Vagina (tissue), 2 donors: Measurements from ENCODE around the gene ARID1B. TPM values are rescaled to one million over a fixed set of nuclear protein-coding genes. Genes with fewer than 3 reads are reported as not detected.

Source experiments
- DNase-seq, 2 donors: peaks; one replicate each; pipeline ENCODE4 v3.0.0-alpha.2; 2017; ENCODE audit errors: extremely low spot score in 2 of 2
- H3K27ac ChIP-seq: fragments of 200-600 bp; sonication (generic); one replicate; pipeline ENCODE4 v1.5.1; 2019
- H3K27me3 ChIP-seq: fragments of 200-600 bp; sonication (generic); one replicate; pipeline ENCODE4 v1.5.1; 2019
- H3K36me3 ChIP-seq, 2 donors: fragments of 200-600 bp; sonication (generic); one replicate each; pipeline ENCODE4 v1.5.1; 2017 to 2019
- H3K4me1 ChIP-seq: fragments of 200-600 bp; sonication (generic); one replicate; pipeline ENCODE4 v1.5.1; 2019
- H3K4me3 ChIP-seq, 2 donors: fragments of 200-600 bp; sonication (generic); 1 replicate in 1 of 2; 2 replicates in 1 of 2; pipeline ENCODE4 v1.5.1; 2016 to 2019
- H3K9me3 ChIP-seq: fragments of 200-600 bp; sonication (generic); one replicate; pipeline ENCODE4 v1.5.1; 2019
- POLR2A ChIP-seq, 2 donors: fragments of 450-650 bp; IDR thresholded peaks; one replicate each; pipeline ENCODE4 v1.6.1; 2017; ENCODE audit warnings: antibody characterized with exemption in 2 of 2, mild to moderate bottlenecking in 2 of 2, moderate library complexity in 2 of 2
- POLR2AphosphoS5 ChIP-seq, 2 donors: sonication (generic); formaldehyde crosslinking; IDR thresholded peaks; one replicate each; pipeline ENCODE4 v1.9.0; 2017; ENCODE audit warnings: antibody characterized with exemption in 2 of 2, mild to moderate bottlenecking in 2 of 2, low read depth in 1 of 2; ENCODE audit not compliant: insufficient read depth in 1 of 2
- intact Hi-C: fragments of 100-400 bp; cut with DNase I; formaldehyde crosslinking; loops from one replicate; pipeline ENCODE4 v1.15.1; 2023
- total RNA-seq: library from RNA; depleted of rRNA; stranded (reverse); fragments of >200 nt; gene quantifications from one replicate; pipeline ENCODE4 v1.2.3, GENCODE V29; 2016
- TF ChIP-seq, protein P1 (sequence below), 3 experiments: fragments of 450-650 bp in 2 of 3; fragments of 200-600 bp in 1 of 3; sonication (generic) in 1 of 3; IDR thresholded peaks; one replicate each; pipeline ENCODE4 v1.5.1; 2017 to 2019; ENCODE audit warnings: antibody characterized with exemption in 3 of 3, mild to moderate bottlenecking in 2 of 3, moderate library complexity in 2 of 3

The ARID1B gene
- total RNA-seq, 1 donor from 2014 or later: 141 TPM

DNA sequence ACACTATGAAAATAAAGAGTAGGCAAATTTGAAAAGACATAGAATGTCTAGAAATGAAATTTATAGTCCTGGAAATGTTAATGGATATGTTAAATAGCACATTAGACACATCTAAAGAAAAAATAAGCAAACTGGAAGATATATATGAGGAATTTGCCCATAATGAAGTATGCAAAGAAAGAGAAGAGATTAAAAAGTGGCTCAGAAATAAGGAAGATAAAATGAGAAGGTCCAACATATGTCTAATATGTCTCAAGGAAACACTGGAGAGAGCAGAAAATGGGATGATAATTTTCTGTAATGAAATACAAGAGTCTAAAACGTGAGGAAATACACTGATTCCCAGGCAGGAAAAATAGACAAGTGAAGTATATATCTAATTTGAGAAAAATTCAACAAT lies 36.6 kb upstream of the ARID1B start:
- Histone ChIP-seq H3K9me3 (no peaks in the 10 kb centered on the region), H3K4me1 (no peaks in the 10 kb centered on the region), H3K36me3 (no peaks in the 10 kb centered on the region), H3K27me3 (no peaks in the 10 kb centered on the region), H3K27ac (no peak overlapping the region), H3K4me3 (no peak overlapping the region)
- DNase-seq: no peak
- intact Hi-C loops: no loop called here
- TF ChIP-seq, protein P1, sequence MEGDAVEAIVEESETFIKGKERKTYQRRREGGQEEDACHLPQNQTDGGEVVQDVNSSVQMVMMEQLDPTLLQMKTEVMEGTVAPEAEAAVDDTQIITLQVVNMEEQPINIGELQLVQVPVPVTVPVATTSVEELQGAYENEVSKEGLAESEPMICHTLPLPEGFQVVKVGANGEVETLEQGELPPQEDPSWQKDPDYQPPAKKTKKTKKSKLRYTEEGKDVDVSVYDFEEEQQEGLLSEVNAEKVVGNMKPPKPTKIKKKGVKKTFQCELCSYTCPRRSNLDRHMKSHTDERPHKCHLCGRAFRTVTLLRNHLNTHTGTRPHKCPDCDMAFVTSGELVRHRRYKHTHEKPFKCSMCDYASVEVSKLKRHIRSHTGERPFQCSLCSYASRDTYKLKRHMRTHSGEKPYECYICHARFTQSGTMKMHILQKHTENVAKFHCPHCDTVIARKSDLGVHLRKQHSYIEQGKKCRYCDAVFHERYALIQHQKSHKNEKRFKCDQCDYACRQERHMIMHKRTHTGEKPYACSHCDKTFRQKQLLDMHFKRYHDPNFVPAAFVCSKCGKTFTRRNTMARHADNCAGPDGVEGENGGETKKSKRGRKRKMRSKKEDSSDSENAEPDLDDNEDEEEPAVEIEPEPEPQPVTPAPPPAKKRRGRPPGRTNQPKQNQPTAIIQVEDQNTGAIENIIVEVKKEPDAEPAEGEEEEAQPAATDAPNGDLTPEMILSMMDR (IDR thresholded peaks at IDR 0.05): no peak
- no peak for TF ChIP-seq POLR2AphosphoS5 (IDR thresholded peaks at IDR 0.05; ENCODE audit: insufficient read depth in 1 of 2, low read depth in 1 of 2)

DNA sequence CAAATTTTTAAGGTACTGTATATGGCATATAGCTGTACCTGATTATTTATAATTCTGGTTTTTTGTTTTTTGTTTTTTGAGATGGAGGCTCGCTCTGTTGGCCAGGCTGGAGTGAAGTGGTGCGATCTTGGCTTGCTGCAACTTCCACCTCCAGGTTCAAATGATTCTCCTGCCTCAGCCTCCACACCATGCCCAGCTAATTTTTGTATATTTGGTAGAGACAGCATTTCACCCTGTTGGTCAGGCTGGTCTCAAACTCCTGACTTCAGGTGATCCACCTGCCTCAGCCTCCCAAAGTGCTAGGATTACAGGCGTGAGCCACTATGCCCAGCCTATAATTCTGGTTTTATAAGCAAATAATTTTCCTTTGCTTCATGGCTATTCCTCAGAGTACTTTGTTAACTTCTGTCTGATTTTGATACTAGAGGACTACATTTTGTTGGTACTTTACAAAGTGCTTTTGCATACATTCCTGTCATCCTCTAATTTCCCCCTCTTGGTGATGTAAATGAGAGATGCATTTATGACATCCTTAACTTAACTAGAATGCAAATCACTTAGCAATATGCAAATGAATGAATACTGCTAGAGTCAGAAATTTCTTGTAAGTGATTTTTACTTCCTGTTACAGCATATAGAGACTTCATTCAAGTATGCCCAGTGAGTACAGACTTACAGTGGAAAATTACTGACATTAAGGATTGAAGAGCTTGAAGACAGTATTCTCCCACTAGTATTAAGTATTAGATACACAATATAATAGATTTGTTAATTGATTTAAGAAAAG lies 35.7 kb upstream of the ARID1B start:
- TF ChIP-seq, protein P1 (IDR thresholded peaks at IDR 0.05): no peak
- no peak for TF ChIP-seq POLR2AphosphoS5 (IDR thresholded peaks at IDR 0.05; ENCODE audit: insufficient read depth in 1 of 2, low read depth in 1 of 2)
- no peak for TF ChIP-seq POLR2A (IDR thresholded peaks at IDR 0.05)
- no peak overlapping the region for H3K4me3 ChIP-seq
- H3K36me3 ChIP-seq: no peaks in the 10 kb centered on the region
- DNase-seq: no peak
- H3K4me1 ChIP-seq: no peaks in the 10 kb centered on the region
- no peaks in the 10 kb centered on the region for H3K27me3 ChIP-seq
- no peak overlapping the region for H3K27ac ChIP-seq
- no peaks in the 10 kb centered on the region for H3K9me3 ChIP-seq
- intact Hi-C loops: no loop called here

DNA sequence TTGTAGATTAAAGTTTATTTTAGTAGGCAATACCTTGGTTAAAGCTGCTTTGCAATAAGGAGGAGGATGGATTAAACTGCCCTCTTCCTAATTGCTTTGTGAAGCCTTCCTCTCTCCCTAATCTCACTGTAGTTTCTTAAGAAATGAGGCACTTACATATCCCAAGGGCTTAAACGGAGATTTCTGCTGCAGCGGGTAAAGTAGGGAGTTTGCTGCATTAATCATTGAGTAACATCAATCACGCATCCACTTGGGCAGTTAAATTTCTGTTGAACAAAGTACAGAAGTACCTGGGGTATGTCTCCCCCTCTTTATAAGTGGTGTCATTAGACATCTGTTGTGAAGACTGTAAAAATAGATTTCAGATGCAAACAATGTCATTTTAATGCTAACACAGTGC lies 29.5 kb upstream of the ARID1B start:
- intact Hi-C loops: no loop called here
- Histone ChIP-seq H3K27me3 (no peaks in the 10 kb centered on the region), H3K4me3 (no peak overlapping the region), H3K27ac (no peak overlapping the region), H3K36me3 (no peaks in the 10 kb centered on the region), H3K9me3 (no peaks in the 10 kb centered on the region), H3K4me1 (no peaks in the 10 kb centered on the region)
- DNase-seq: no peak
- no peak for TF ChIP-seq POLR2A (IDR thresholded peaks at IDR 0.05)
- no peak for TF ChIP-seq POLR2AphosphoS5 (IDR thresholded peaks at IDR 0.05; ENCODE audit: insufficient read depth in 1 of 2, low read depth in 1 of 2)
- TF ChIP-seq, protein P1 (IDR thresholded peaks at IDR 0.05): no peak

GRCh38 chr6:156748504-156748903 lies 28.7 kb upstream of the ARID1B start:
- intact Hi-C loops: no loop called here
- no peak for TF ChIP-seq POLR2A (IDR thresholded peaks at IDR 0.05)
- TF ChIP-seq, protein P1 (IDR thresholded peaks at IDR 0.05): no peak
- TF ChIP-seq POLR2AphosphoS5 (IDR thresholded peaks at IDR 0.05; ENCODE audit: insufficient read depth in 1 of 2, low read depth in 1 of 2): no peak
- Histone ChIP-seq H3K27me3 (no peaks in the 10 kb centered on the region), H3K27ac (no peak overlapping the region), H3K9me3 (no peaks in the 10 kb centered on the region), H3K4me3 (no peak overlapping the region), H3K4me1 (no peaks in the 10 kb centered on the region), H3K36me3 (no peaks in the 10 kb centered on the region)
- DNase-seq: no peak

DNA sequence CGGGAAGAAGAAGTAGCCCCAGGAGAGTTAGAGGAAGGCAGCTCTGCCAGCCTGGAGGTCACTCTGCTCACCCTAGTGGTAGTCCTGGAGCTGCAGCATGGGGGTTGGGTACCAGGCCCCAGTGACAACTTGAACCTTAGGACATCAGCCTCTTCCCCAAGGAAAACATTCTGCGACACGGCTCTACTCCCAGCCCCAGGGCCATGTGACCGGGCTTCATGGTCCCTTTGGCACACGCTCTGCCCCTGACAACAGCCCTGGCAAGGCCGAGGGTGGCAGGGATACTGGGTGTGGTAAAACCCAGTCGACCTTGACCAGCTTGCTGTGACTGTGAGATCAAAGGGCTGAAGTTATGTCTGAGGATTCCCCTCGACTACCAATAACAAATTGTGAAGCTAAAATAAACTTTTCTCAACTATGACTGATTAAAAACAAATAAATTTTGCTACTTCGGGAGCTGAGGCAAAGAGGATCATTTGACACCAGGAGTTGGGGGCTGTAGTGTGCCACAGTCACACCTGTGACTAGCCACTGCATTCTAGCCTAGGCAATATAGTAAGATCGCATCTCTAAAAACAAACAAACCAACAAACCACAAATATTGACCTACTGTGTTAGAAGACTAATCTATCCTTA lies 24.4 kb upstream of the ARID1B start:
- no peaks in the 10 kb centered on the region for H3K4me1 ChIP-seq
- H3K4me3 ChIP-seq: no peak overlapping the region
- no peak for DNase-seq
- no peak overlapping the region for H3K27ac ChIP-seq
- H3K27me3 ChIP-seq: no peaks in the 10 kb centered on the region
- TF ChIP-seq, protein P1 (IDR thresholded peaks at IDR 0.05): no peak
- TF ChIP-seq POLR2A (IDR thresholded peaks at IDR 0.05): no peak
- no peak for TF ChIP-seq POLR2AphosphoS5 (IDR thresholded peaks at IDR 0.05; ENCODE audit: insufficient read depth in 1 of 2, low read depth in 1 of 2)
- H3K9me3 ChIP-seq: no peaks in the 10 kb centered on the region
- H3K36me3 ChIP-seq: no peaks in the 10 kb centered on the region
- intact Hi-C loops: no loop called here
